H1 (cell line): ENCODE measurements around the gene PRR5. TPM values are rescaled to one million over a fixed set of nuclear protein-coding genes. Genes with fewer than 3 reads are reported as not detected.

Experiments used
- CTCF ChIA-PET: fragments of 300-600 bp; sonication (Branson Sonifier 250); formaldehyde crosslinking; loops from one replicate; lab custom pipeline; 2021; ENCODE audit not compliant: partially characterized antibody; lab: Charles Lee
- POLR2A ChIA-PET: fragments of 300-600 bp; sonication (Branson Sonifier 250); formaldehyde crosslinking; loops from one replicate; lab custom pipeline; 2021; ENCODE audit warnings: inconsistent platforms; ENCODE audit not compliant: partially characterized antibody; lab: Charles Lee
- DNase-seq, 2 experiments: peaks; one replicate each; pipeline versions ENCODE4 v3.0.0 to v3.0.0-alpha.2; 2010 to 2022; ENCODE audit warnings: low spot score in 2 of 2, low read depth in 1 of 2, mixed read lengths in 1 of 2
- FAIRE-seq: peaks from 2 replicates; lab custom pipeline; 2011; peaks lifted over from hg19 to GRCh38; lab: Jason Lieb, UNC
- H2AFZ ChIP-seq: 2 replicates; pipeline ENCODE4 v1.8.1; 2012; ENCODE audit warnings: low read length, inconsistent platforms
- H2AK5ac ChIP-seq: 2 replicates; pipeline ENCODE4 v1.6.1; 2013; ENCODE audit warnings: low read depth, low read length
- H2BK120ac ChIP-seq: replicated peaks from 2 replicates; pipeline ENCODE3; 2013; ENCODE audit warnings: low read depth, low read length, inconsistent platforms
- H2BK12ac ChIP-seq: 2 replicates; pipeline ENCODE4 v1.6.1; 2013; ENCODE audit warnings: low read depth, low read length
- H2BK15ac ChIP-seq: 2 replicates; pipeline ENCODE4 v1.6.1; 2013; ENCODE audit warnings: low read length
- H2BK20ac ChIP-seq: 2 replicates; pipeline ENCODE4 v1.6.1; 2013; ENCODE audit warnings: low read length
- H2BK5ac ChIP-seq: 2 replicates; pipeline ENCODE4 v1.6.1; 2013; ENCODE audit warnings: low read depth, low read length
- H3K14ac ChIP-seq: 2 replicates; pipeline ENCODE4 v1.6.1; 2013; ENCODE audit warnings: inconsistent platforms; ENCODE audit not compliant: insufficient read length
- H3K18ac ChIP-seq: 2 replicates; pipeline ENCODE4 v1.6.1; 2013; ENCODE audit warnings: low read length; ENCODE audit errors: extremely low read depth
- H3K23ac ChIP-seq: 2 replicates; pipeline ENCODE4 v1.6.1; 2013; ENCODE audit warnings: inconsistent platforms; ENCODE audit not compliant: insufficient read length
- H3K23me2 ChIP-seq: 2 replicates; pipeline ENCODE4 v1.6.1; 2013; ENCODE audit warnings: low read depth, low read length
- H3K27ac ChIP-seq: 2 replicates; pipeline ENCODE4 v1.6.1; 2011; ENCODE audit warnings: low read depth, low read length, inconsistent platforms
- H3K27me3 ChIP-seq, 4 experiments: replicated peaks in 1 of 4; 1 replicate in 1 of 4; 2 replicates in 3 of 4; pipeline versions ENCODE4 v1.6.1 to v1.8.1; 2011 to 2013; ENCODE audit warnings: low read length in 3 of 4, mild to moderate bottlenecking in 3 of 4, inconsistent platforms in 2 of 4, mixed read lengths in 2 of 4, moderate library complexity in 1 of 4; ENCODE audit not compliant: control insufficient read depth in 3 of 4, insufficient read depth in 3 of 4; ENCODE audit errors: extremely low read depth in 1 of 4
- H3K36me3 ChIP-seq, 4 experiments: 2 replicates each; pipeline versions ENCODE4 v1.6.1 to v1.8.1; 2011 to 2013; ENCODE audit warnings: mild to moderate bottlenecking in 4 of 4, low read length in 3 of 4, moderate library complexity in 2 of 4, control low read depth in 1 of 4, inconsistent platforms in 1 of 4; ENCODE audit not compliant: insufficient read depth in 4 of 4, control insufficient read depth in 2 of 4
- H3K4ac ChIP-seq: replicated peaks from 2 replicates; pipeline ENCODE3; 2013; ENCODE audit warnings: low read length, low read depth, mixed read lengths, inconsistent platforms; ENCODE audit not compliant: insufficient read length
- H3K4me1 ChIP-seq, 4 experiments: replicated peaks in 1 of 4; 1 replicate in 1 of 4; 2 replicates in 3 of 4; pipeline versions ENCODE4 v1.6.1 to v1.8.1; 2011 to 2013; ENCODE audit warnings: low read length in 3 of 4, inconsistent platforms in 2 of 4, mixed read lengths in 1 of 4; ENCODE audit not compliant: insufficient read depth in 4 of 4, control insufficient read depth in 3 of 4
- H3K4me2 ChIP-seq, 2 experiments: 2 replicates each; pipeline versions ENCODE4 v1.6.1 to v1.8.1; 2011 to 2013; ENCODE audit warnings: low read depth in 2 of 2, low read length in 2 of 2, control low read depth in 1 of 2, inconsistent platforms in 1 of 2, mild to moderate bottlenecking in 1 of 2; ENCODE audit not compliant: insufficient read depth in 1 of 2
- H3K4me3 ChIP-seq, 4 experiments: fragments of 200-600, 300-600 bp in 1 of 4; sonication (generic), shearing (Covaris generic), sonication (Bioruptor Twin) in 1 of 4; 2 replicates each; pipeline versions ENCODE4 v1.5.1 to v1.8.1; 2011 to 2016; ENCODE audit warnings: low read length in 4 of 4, low read depth in 3 of 4, control low read depth in 2 of 4, inconsistent platforms in 2 of 4, mild to moderate bottlenecking in 2 of 4, mixed read lengths in 1 of 4, moderate library complexity in 1 of 4; ENCODE audit not compliant: insufficient read depth in 2 of 4; ENCODE audit errors: extremely low read depth in 1 of 4
- H3K56ac ChIP-seq: replicated peaks from 2 replicates; pipeline ENCODE3; 2013; ENCODE audit warnings: low read depth, mild to moderate bottlenecking, mixed read lengths, low read length, inconsistent platforms; ENCODE audit not compliant: insufficient read length
- H3K79me1 ChIP-seq: 2 replicates; pipeline ENCODE4 v1.6.1; 2013; ENCODE audit warnings: low read depth, low read length, control low read depth
- H3K79me2 ChIP-seq, 2 experiments: 2 replicates each; pipeline versions ENCODE4 v1.6.1 to v1.8.1; 2012 to 2013; ENCODE audit warnings: low read length in 2 of 2, mild to moderate bottlenecking in 2 of 2, inconsistent platforms in 1 of 2; ENCODE audit not compliant: insufficient read depth in 2 of 2, control insufficient read depth in 1 of 2
- H3K9ac ChIP-seq, 4 experiments: replicated peaks in 1 of 4; 1 replicate in 1 of 4; 2 replicates in 3 of 4; pipeline versions ENCODE4 v1.6.1 to v1.8.1; 2011 to 2013; ENCODE audit warnings: low read depth in 3 of 4, low read length in 3 of 4, control low read depth in 2 of 4, mild to moderate bottlenecking in 2 of 4, moderate library complexity in 2 of 4, inconsistent platforms in 1 of 4; ENCODE audit errors: extremely low read depth in 1 of 4
- H3K9me3 ChIP-seq, 2 experiments: 2 replicates each; pipeline versions ENCODE4 v1.6.1 to v1.8.1; 2012 to 2013; ENCODE audit warnings: mild to moderate bottlenecking in 2 of 2, moderate library complexity in 2 of 2, control low read depth in 1 of 2, inconsistent platforms in 1 of 2, low read depth in 1 of 2, low read length in 1 of 2, mixed read lengths in 1 of 2; ENCODE audit not compliant: insufficient read depth in 2 of 2
- H4K20me1 ChIP-seq, 2 experiments: replicated peaks in 1 of 2; 2 replicates each; pipeline versions ENCODE3 to v1.8.1; 2011 to 2013; ENCODE audit warnings: inconsistent platforms in 2 of 2, low read length in 2 of 2, mild to moderate bottlenecking in 1 of 2; ENCODE audit not compliant: insufficient read depth in 2 of 2, control insufficient read depth in 1 of 2
- H4K5ac ChIP-seq: 2 replicates; pipeline ENCODE4 v1.6.1; 2013; ENCODE audit warnings: low read length, low read depth, mixed read lengths, inconsistent platforms; ENCODE audit not compliant: insufficient read length
- H4K8ac ChIP-seq: 2 replicates; pipeline ENCODE4 v1.8.0; 2013; ENCODE audit warnings: mild to moderate bottlenecking, moderate library complexity, low read length, inconsistent platforms; ENCODE audit not compliant: insufficient read depth; ENCODE audit errors: extremely low read depth
- H4K91ac ChIP-seq: replicated peaks from 2 replicates; pipeline ENCODE3; 2013; ENCODE audit warnings: low read length, mixed read lengths, inconsistent platforms; ENCODE audit not compliant: insufficient read length
- GTF2F1 ChIP-seq: IDR thresholded peaks from 2 replicates; pipeline ENCODE4 v1.6.1; 2012; ENCODE audit warnings: low read depth, low read length, improper control_type of control experiment, borderline replicate concordance
- KDM5A ChIP-seq: fragments of 200-600 bp; IDR thresholded peaks from 2 replicates; pipeline ENCODE4 v1.7.1; 2012; ENCODE audit warnings: mild to moderate bottlenecking, low read length, inconsistent platforms, mixed read lengths
- POU5F1 ChIP-seq: IDR thresholded peaks from 2 replicates; pipeline ENCODE4 v1.6.1; 2011; ENCODE audit warnings: low read depth, mild to moderate bottlenecking, low read length, moderate library complexity
- RAD21 ChIP-seq, 2 experiments: IDR thresholded peaks in 1 of 2; conservative IDR thresholded peaks in 1 of 2; 2 replicates each; pipeline ENCODE4 v1.6.1; 2011; ENCODE audit warnings: low read depth in 2 of 2, low read length in 2 of 2, improper control_type of control experiment in 1 of 2, inconsistent platforms in 1 of 2, mild to moderate bottlenecking in 1 of 2, moderate library complexity in 1 of 2
- RBBP5 ChIP-seq: IDR thresholded peaks from 2 replicates; pipeline ENCODE4 v1.7.1; 2012; ENCODE audit warnings: low read depth, mild to moderate bottlenecking, inconsistent platforms, low read length, moderate library complexity, borderline replicate concordance
- RXRA ChIP-seq: IDR thresholded peaks from 2 replicates; pipeline ENCODE4 v1.6.1; 2011; ENCODE audit warnings: low read depth, mild to moderate bottlenecking, low read length, moderate library complexity; ENCODE audit not compliant: insufficient read depth
- WGBS, 2 experiments: shearing (Covaris generic) in 1 of 2; methylation state at CpG; one replicate each; pipeline versions ENCODE4 v1.1.6 to v1.1.7; 2013 to 2015; ENCODE audit warnings: low lambda C conversion rate in 2 of 2, mixed read lengths in 2 of 2, inconsistent platforms in 1 of 2, low coverage in 1 of 2, missing lambda C conversion rate in 1 of 2; ENCODE audit not compliant: insufficient replicate concordance in 2 of 2, insufficient coverage in 1 of 2, insufficient read length in 1 of 2; ENCODE audit errors: extremely low coverage in 1 of 2, missing lambda C conversion rate in 1 of 2; 5-methylcytosine and 5-hydroxymethylcytosine counted together
- polyA plus RNA-seq, 7 experiments: library from polyadenylated mRNA; depleted of rRNA in 3 of 7; stranded (reverse) in 5 of 7; unstranded in 2 of 7; fragments of >200 nt in 5 of 7; fragments of 200-250 nt in 2 of 7; gene quantifications; 1 replicate in 5 of 7; 2 replicates in 1 of 7; 4 replicates in 1 of 7; pipeline versions ENCODE4 v1.2.1 to v1.2.3, GENCODE V29; 2011 to 2013; ENCODE audit warnings: missing spikeins in 2 of 7, mixed read lengths in 2 of 7
- total RNA-seq: library from RNA; stranded (reverse); fragmentation: NEBNext Ultra II Directional; extraction: Animal tissue kit (Norgen Biotek cat#: 25700); gene quantifications from 2 replicates; pipeline ENCODE4 v1.2.1, GENCODE V29; 2021
- TF ChIP-seq, protein P1 (sequence below): IDR thresholded peaks from 2 replicates; pipeline ENCODE4 v1.6.1; 2011; ENCODE audit warnings: low read length, improper control_type of control experiment

PRR5 gene
- total and polyA plus RNA-seq, 2 of the 8 experiments (the other 6 are each of a cell fraction or from before 2014, with no cell fraction given) = 16.5 to 25.7 TPM

DNA sequence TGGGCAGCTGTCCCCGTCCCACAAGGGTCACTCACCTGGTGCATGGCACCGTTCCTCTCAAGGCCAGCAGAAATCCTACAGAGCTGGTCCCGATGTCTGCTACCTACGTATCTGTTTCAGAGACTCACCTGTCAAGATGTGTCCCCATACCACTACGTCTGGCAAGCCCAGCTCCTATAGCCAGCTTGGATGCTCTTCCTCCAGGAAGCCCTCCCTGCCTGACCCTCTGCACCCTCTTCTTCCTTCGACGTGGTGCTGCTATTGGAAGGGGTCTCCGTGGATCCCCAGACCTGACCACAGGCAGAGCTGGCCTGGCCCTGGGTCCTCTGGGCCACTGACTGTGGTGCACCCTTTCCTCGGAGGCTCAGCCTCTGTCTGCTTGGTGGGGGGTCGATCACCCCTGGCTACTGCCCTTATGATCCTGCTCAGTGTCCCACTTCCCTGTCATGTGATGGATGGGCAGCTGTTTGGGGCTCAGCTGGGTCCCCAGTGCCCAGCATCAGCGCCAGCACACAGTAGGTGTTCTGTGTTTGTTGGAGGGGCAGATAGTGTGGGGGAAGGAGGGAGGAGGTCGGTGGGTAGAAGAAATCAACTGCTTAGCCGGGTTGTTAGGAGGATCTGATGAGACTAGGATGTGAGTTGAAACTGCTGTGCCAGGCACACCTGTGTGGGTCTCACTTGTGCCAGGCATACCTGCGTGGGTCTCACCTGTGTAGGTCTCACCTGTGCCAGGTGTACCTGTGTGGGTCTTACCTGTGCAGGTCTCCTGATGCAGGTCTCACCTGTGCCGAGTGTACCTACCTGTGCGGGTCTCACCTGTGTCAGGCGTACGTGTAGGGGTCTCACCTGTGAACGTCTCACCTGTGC, 28.7 kb downstream of the PRR5 start:
- TF ChIP-seq RAD21 (IDR thresholded peaks at IDR 0.05 in 1 of 2, conservative IDR thresholded peaks at IDR 0.05 in 1 of 2; ENCODE audit: low read depth in 2 of 2, low read length in 2 of 2) (no peak), GTF2F1 (no peak), RXRA (no peak), RBBP5 (no peak), POU5F1 (no peak), KDM5A (no peak)
- TF ChIP-seq, protein P1, sequence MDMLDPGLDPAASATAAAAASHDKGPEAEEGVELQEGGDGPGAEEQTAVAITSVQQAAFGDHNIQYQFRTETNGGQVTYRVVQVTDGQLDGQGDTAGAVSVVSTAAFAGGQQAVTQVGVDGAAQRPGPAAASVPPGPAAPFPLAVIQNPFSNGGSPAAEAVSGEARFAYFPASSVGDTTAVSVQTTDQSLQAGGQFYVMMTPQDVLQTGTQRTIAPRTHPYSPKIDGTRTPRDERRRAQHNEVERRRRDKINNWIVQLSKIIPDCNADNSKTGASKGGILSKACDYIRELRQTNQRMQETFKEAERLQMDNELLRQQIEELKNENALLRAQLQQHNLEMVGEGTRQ = no peak

More for the DNA sequence above, 28.7 kb downstream of the PRR5 start:
- Histone ChIP-seq H3K4me1 (peaks cover 0 to 2% (median 0%) of the 10 kb centered on the region in 4 experiments; a peak in 1 of 7 replicates), H3K56ac (no peak overlapping the region), H3K79me2 (no peaks in the 10 kb centered on the region), H3K27me3 (no peaks in the 10 kb centered on the region), H3K23me2 (no peaks in the 10 kb centered on the region), H4K8ac (no peak overlapping the region), H4K5ac (no peak overlapping the region), H3K9me3 (no peaks in the 10 kb centered on the region), H2BK12ac (no peak overlapping the region), H2AFZ (no peak overlapping the region), H4K91ac (no peak overlapping the region), H2AK5ac (0 out of 2 replicates have a peak overlapping the region, but pooled peaks have one; percentile 82), H3K27ac (no peak overlapping the region), H2BK15ac (no peak overlapping the region), H2BK20ac (no peak overlapping the region), H3K4me2 (no peak overlapping the region), H3K18ac (no peak overlapping the region), H4K20me1 (peaks cover 0 to 11% of the 10 kb centered on the region in 2 experiments), H3K4me3 (no peak overlapping the region), H3K4ac (no peak overlapping the region), H3K36me3 (no peaks in the 10 kb centered on the region; a peak in 1 of 8 replicates), H3K23ac (no peak overlapping the region), H3K14ac (no peak overlapping the region), H3K79me1 (no peaks in the 10 kb centered on the region), H2BK5ac (no peak overlapping the region), H3K9ac (no peak overlapping the region), H2BK120ac (no peak overlapping the region)
- CTCF ChIA-PET = interaction anchor here (1.0 to 8.0 kb wide), 5 partner anchors 10 to 51 kb away, joined by 3 to 80 read pairs (median 4); no protein-coding TSS in a partner anchor
- POLR2A ChIA-PET = interaction anchor here (1.0 kb wide), 1 partner anchor 13 kb away, joined by 3 read pairs; no protein-coding TSS in a partner anchor
- FAIRE-seq (no peak), DNase-seq (no peak)
- 88% methylated on average over 19 of the region's 19 CpGs; no CpG with 5 or more reads in 1 of the 2 experiments for WGBS, 2 experiments
